A673 (cell line): ENCODE data around the gene EFCAB6. TPM values are rescaled to one million over a fixed set of nuclear protein-coding genes. Genes with fewer than 3 reads are reported as not detected.
A peak's percentile ranks its signal among the peaks of the same experiment; 100 is the strongest.

Source experiments
- BruUV-seq: library from RNA; stranded (reverse); fragments of 400-500 nt; replicated peaks from 2 replicates; lab custom pipeline; 2021; lab: Mats Ljungman, UMichigan
- CTCF ChIA-PET: fragments of 300-600 bp; sonication (Branson Sonifier 250); formaldehyde crosslinking; loops from one replicate; lab custom pipeline; 2022; ENCODE audit warnings: antibody characterized with exemption; lab: Charles Lee
- POLR2A ChIA-PET: fragments of 300-600 bp; sonication (Branson Sonifier 250); formaldehyde crosslinking; loops from one replicate; lab custom pipeline; 2022; ENCODE audit warnings: antibody characterized with exemption; ENCODE audit not compliant: low non-redundant PET; lab: Charles Lee
- DNase-seq: peaks from one replicate; pipeline ENCODE4 v3.0.0-alpha.2; 2015; ENCODE audit warnings: low spot score
- H3K27ac ChIP-seq: fragments of 200-600 bp; sonication (generic); 2 replicates; pipeline ENCODE4 v1.5.1; 2016; ENCODE audit warnings: mixed run types, low read depth, mild to moderate bottlenecking, mixed read lengths, antibody characterized with exemption, low read length; ENCODE audit not compliant: poor library complexity, severe bottlenecking
- H3K27me3 ChIP-seq: fragments of 200-600 bp; sonication (generic); replicated peaks from 2 replicates; pipeline ENCODE4 v1.6.1; 2017; ENCODE audit warnings: mixed run types, low read depth, mild to moderate bottlenecking, mixed read lengths, antibody characterized with exemption, low read length; ENCODE audit not compliant: insufficient read depth, poor library complexity
- H3K36me3 ChIP-seq: fragments of 200-600 bp; sonication (generic); 2 replicates; pipeline ENCODE4 v1.6.1; 2016; ENCODE audit warnings: mixed run types, mild to moderate bottlenecking, mixed read lengths, antibody characterized with exemption, low read length; ENCODE audit not compliant: insufficient read depth, poor library complexity, severe bottlenecking
- H3K4me1 ChIP-seq: fragments of 200-600 bp; sonication (generic); 2 replicates; pipeline ENCODE4 v1.6.1; 2017; ENCODE audit warnings: mixed run types, mild to moderate bottlenecking, mixed read lengths, antibody characterized with exemption, low read length; ENCODE audit not compliant: insufficient read depth, poor library complexity, severe bottlenecking
- H3K4me3 ChIP-seq: fragments of 200-600 bp; sonication (generic); 2 replicates; pipeline ENCODE4 v1.5.1; 2016; ENCODE audit warnings: low read depth, mixed run types, mild to moderate bottlenecking, mixed read lengths, low read length; ENCODE audit not compliant: poor library complexity, severe bottlenecking
- H3K9me3 ChIP-seq: fragments of 200-600 bp; sonication (generic); 2 replicates; pipeline ENCODE4 v1.6.1; 2016; ENCODE audit warnings: mixed run types, low read depth, mild to moderate bottlenecking, mixed read lengths, antibody characterized with exemption, low read length; ENCODE audit not compliant: poor library complexity, severe bottlenecking
- CTCF ChIP-seq: fragments of 300-800, 200-600 bp; sonication (generic); conservative IDR thresholded peaks from 2 replicates; pipeline ENCODE4 v1.5.1; 2017; ENCODE audit warnings: low read depth, mild to moderate bottlenecking, antibody characterized with exemption, low read length, moderate library complexity, mixed read lengths
- EZH2 ChIP-seq: fragments of 200-600 bp; sonication (generic); IDR thresholded peaks from 2 replicates; pipeline ENCODE4 v1.6.1; 2017; ENCODE audit warnings: borderline replicate concordance, low read depth, mild to moderate bottlenecking, mixed read lengths, antibody characterized with exemption, low read length; ENCODE audit not compliant: poor library complexity, severe bottlenecking
- intact Hi-C: fragments of 100-400 bp; cut with micrococcal nuclease; formaldehyde crosslinking; loops from one replicate; pipeline ENCODE4 v1.10.0; 2022; ENCODE audit not compliant: unreplicated experiment
- total RNA-seq: library from RNA; stranded (reverse); gene quantifications from 2 replicates; pipeline ENCODE4 v1.2.3, GENCODE V29; 2021

The EFCAB6 gene
- total RNA-seq, 1 experiment from 2014 or later, result 0.41 TPM

GRCh38 chr22:43567691-43568324 is 244.3 kb downstream of the EFCAB6 start:
- Histone ChIP-seq H3K9me3 (no peaks in the 10 kb centered on the region), H3K27ac (no peak overlapping the region), H3K36me3 (no peaks in the 10 kb centered on the region), H3K4me3 (no peak overlapping the region), H3K4me1 (peaks cover 13% of the 10 kb centered on the region), H3K27me3 (no peaks in the 10 kb centered on the region)
- no TSS peak for BruUV-seq
- ChIA-PET CTCF (no interaction called here), POLR2A (no interaction called here)
- DNase-seq, result no peak
- intact Hi-C loops, result no loop called here
- TF ChIP-seq CTCF (no peak), EZH2 (no peak)

GRCh38 chr22:43566561-43567332 is 245.4 kb downstream of the EFCAB6 start:
- BruUV-seq, result no TSS peak
- TF ChIP-seq CTCF, result 0 out of 2 replicates have a peak, but pooled peaks have one; percentile 12
- no peak for TF ChIP-seq EZH2
- CTCF ChIA-PET, result interaction anchor here (0.5 to 0.6 kb wide), 2 partner anchors 180 to 320 kb away, joined by 3 to 12 read pairs; no protein-coding TSS in a partner anchor

GRCh38 chr22:43566021-43566420 is 246.1 kb downstream of the EFCAB6 start:
- Histone ChIP-seq H3K27ac (no peak overlapping the region), H3K9me3 (no peaks in the 10 kb centered on the region), H3K27me3 (no peaks in the 10 kb centered on the region), H3K4me3 (no peak overlapping the region), H3K36me3 (no peaks in the 10 kb centered on the region), H3K4me1 (peaks cover 6% of the 10 kb centered on the region)
- intact Hi-C loops, result no loop called here
- DNase-seq, result no peak
- no TSS peak for BruUV-seq
- TF ChIP-seq EZH2, result no peak
- no peak for TF ChIP-seq CTCF
- CTCF ChIA-PET, result interaction anchor here (0.5 kb wide), 1 partner anchor 180 kb away, joined by 12 read pairs; no protein-coding TSS in a partner anchor
- POLR2A ChIA-PET, result no interaction called here

More at GRCh38 chr22:43566561-43567332, 245.4 kb downstream of the EFCAB6 start:
- H3K9me3 ChIP-seq, result no peaks in the 10 kb centered on the region
- POLR2A ChIA-PET, result no interaction called here
- peaks cover 13% of the 10 kb centered on the region for H3K4me1 ChIP-seq
- no peak overlapping the region for H3K27ac ChIP-seq
- no peaks in the 10 kb centered on the region for H3K27me3 ChIP-seq
- H3K4me3 ChIP-seq, result no peak overlapping the region
- DNase-seq, result no peak
- intact Hi-C loops, result no loop called here
- H3K36me3 ChIP-seq, result no peaks in the 10 kb centered on the region
